Activated CD4-positive, alpha-beta T cell treated with anti-CD3 and anti-CD28 coated beads, Interleukin-2, amount 50 U/mL, for 24 hours (primary cell): ENCODE results near the gene FBXL19.

Source experiments
- DNase-seq, 2 donors: peaks; one replicate each; pipeline ENCODE4 v3.0.0-alpha.2; 2020; ENCODE audit warnings: low read depth in 1 of 2, low spot score in 1 of 2

The FBXL19 gene

GRCh38 chr16:30894540-30895368 lies 28.6 kb upstream of the FBXL19 start:
- no peak for DNase-seq

GRCh38 chr16:30895627-30896260 lies 27.6 kb upstream of the FBXL19 start:
- DNase-seq: no peak

- no peak for DNase-seq
These were observed 27.0 kb upstream of the FBXL19 start, which contains the start of gene CTF1 for GRCh38 chr16:30896261-30896888. TSS of gene CTF1 (plus strand) at chr16:30896614. CDS start at chr16:30896644, 30 bp downstream.

GRCh38 chr16:30896889-30897733 lies 26.3 kb upstream of the FBXL19 start:
- DNase-seq: peak; percentile 59 to 69

GRCh38 chr16:30899794-30900193 lies 23.6 kb upstream of the FBXL19 start:
- DNase-seq: no peak

- DNase-seq: no peak
These were observed 22.8 kb upstream of the FBXL19 start for GRCh38 chr16:30900588-30900987.

GRCh38 chr16:30901201-30902028 lies 22.0 kb upstream of the FBXL19 start:
- no peak for DNase-seq

- peak in 1 of 2 donors; percentile 47 for DNase-seq
These were observed 21.1 kb upstream of the FBXL19 start for GRCh38 chr16:30902029-30902972.

- no peak for DNase-seq
These were observed 20.4 kb upstream of the FBXL19 start for GRCh38 chr16:30903002-30903401.

- DNase-seq: no peak
These were observed 19.8 kb upstream of the FBXL19 start for GRCh38 chr16:30903596-30903995.

- no peak for DNase-seq
These were observed 19.1 kb upstream of the FBXL19 start for GRCh38 chr16:30904114-30904780.

- no peak for DNase-seq
These were observed 16.3 kb upstream of the FBXL19 start for GRCh38 chr16:30907064-30907463.

GRCh38 chr16:30910427-30911029 lies 12.8 kb upstream of the FBXL19 start:
- no peak for DNase-seq

GRCh38 chr16:30912794-30913412 lies 10.5 kb upstream of the FBXL19 start:
- DNase-seq: no peak

- DNase-seq: no peak
These were observed 8.5 kb upstream of the FBXL19 start for GRCh38 chr16:30914830-30915229.

GRCh38 chr16:30918614-30919013 lies 4.8 kb upstream of the FBXL19 start:
- no peak for DNase-seq

- DNase-seq: no peak
These were observed 2.5 kb upstream of the FBXL19 start for GRCh38 chr16:30920891-30921290.

GRCh38 chr16:30921459-30921747 lies 2.0 kb upstream of the FBXL19 start:
- no peak for DNase-seq
